Lower lobe of right lung (tissue), 2 donors: Measurements from ENCODE around the gene ARHGEF28. TPM values are rescaled to one million over a fixed set of nuclear protein-coding genes. Genes with fewer than 3 reads are reported as not detected.
A peak's percentile ranks its signal among the peaks of the same experiment; 100 is the strongest.

Experiments used
- ATAC-seq, 2 donors: fragments of 200-7000 bp; cut with Tn5 transposase; one replicate each; pipeline ENCODE4 v1.9.1; 2020 to 2022; ENCODE audit warnings: mild to moderate bottlenecking in 2 of 2, moderate library complexity in 2 of 2
- DNase-seq: peaks from one replicate; pipeline ENCODE4 v3.0.0-alpha.2; 2020
- H3K27ac ChIP-seq: fragments of 200-600 bp; one replicate; pipeline ENCODE4 v1.8.0; 2022
- H3K27me3 ChIP-seq: fragments of 200-600 bp; one replicate; pipeline ENCODE4 v1.8.0; 2022; ENCODE audit warnings: low read depth
- H3K36me3 ChIP-seq: fragments of 200-600 bp; one replicate; pipeline ENCODE4 v1.8.0; 2022; ENCODE audit warnings: mild to moderate bottlenecking
- H3K4me1 ChIP-seq: fragments of 200-600 bp; one replicate; pipeline ENCODE4 v1.8.0; 2022
- H3K4me3 ChIP-seq: fragments of 200-600 bp; one replicate; pipeline ENCODE4 v1.8.0; 2022; ENCODE audit warnings: mild to moderate bottlenecking
- H3K9me3 ChIP-seq: fragments of 200-600 bp; one replicate; pipeline ENCODE4 v1.8.0; 2022
- intact Hi-C: fragments of 100-400 bp; cut with DNase I; formaldehyde crosslinking; loops from one replicate; pipeline ENCODE4 v1.11.0; 2022
- total RNA-seq: library from RNA; stranded (reverse); fragmentation: NEBNext Ultra II Directional; extraction: Animal tissue kit (Norgen Biotek cat#: 25700); gene quantifications from one replicate; pipeline ENCODE4 v1.2.1, GENCODE V29; 2021
- TF ChIP-seq, protein P1 (sequence below): fragments of 200-600 bp; IDR thresholded peaks from one replicate; pipeline ENCODE4 v1.8.0; 2022; ENCODE audit warnings: antibody characterized with exemption, mild to moderate bottlenecking
- donor health status: DM: no; HTN: yes; CAD: no; lungs with severe emphysema.

Gene ARHGEF28
- total RNA-seq, 1 donor from 2014 or later, result 30.4 TPM

DNA sequence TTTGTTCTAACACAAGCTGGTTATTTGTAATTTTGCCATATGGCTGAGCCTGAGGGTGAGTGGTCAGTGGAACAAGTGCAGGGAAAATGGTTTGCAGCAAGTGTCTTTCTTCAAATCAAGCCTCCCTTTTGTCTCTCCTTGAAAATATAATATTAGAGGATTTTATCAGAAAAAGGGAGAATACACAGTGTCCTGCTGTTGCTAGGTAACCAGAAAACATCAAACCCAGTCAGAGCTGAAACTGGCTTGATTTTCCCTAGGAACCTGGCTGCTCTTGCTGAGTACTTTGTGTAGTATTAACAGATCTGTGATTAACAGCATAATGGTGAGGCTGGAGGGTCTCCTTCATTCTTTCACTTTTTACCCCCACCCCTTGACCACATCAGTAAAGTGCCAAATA, 314.0 kb downstream of the ARHGEF28 start:
- ATAC-seq (no peak), DNase-seq (no peak)
- H3K9me3 ChIP-seq, result peaks cover 7% of the 10 kb centered on the region
- H3K36me3 ChIP-seq, result no peaks in the 10 kb centered on the region
- no peaks in the 10 kb centered on the region for H3K27me3 ChIP-seq
- no peak overlapping the region for H3K27ac ChIP-seq
- H3K4me1 ChIP-seq, result no peaks in the 10 kb centered on the region
- intact Hi-C loops, result no loop called here
- H3K4me3 ChIP-seq, result no peak overlapping the region
- TF ChIP-seq, protein P1, sequence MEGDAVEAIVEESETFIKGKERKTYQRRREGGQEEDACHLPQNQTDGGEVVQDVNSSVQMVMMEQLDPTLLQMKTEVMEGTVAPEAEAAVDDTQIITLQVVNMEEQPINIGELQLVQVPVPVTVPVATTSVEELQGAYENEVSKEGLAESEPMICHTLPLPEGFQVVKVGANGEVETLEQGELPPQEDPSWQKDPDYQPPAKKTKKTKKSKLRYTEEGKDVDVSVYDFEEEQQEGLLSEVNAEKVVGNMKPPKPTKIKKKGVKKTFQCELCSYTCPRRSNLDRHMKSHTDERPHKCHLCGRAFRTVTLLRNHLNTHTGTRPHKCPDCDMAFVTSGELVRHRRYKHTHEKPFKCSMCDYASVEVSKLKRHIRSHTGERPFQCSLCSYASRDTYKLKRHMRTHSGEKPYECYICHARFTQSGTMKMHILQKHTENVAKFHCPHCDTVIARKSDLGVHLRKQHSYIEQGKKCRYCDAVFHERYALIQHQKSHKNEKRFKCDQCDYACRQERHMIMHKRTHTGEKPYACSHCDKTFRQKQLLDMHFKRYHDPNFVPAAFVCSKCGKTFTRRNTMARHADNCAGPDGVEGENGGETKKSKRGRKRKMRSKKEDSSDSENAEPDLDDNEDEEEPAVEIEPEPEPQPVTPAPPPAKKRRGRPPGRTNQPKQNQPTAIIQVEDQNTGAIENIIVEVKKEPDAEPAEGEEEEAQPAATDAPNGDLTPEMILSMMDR, result no peak

DNA sequence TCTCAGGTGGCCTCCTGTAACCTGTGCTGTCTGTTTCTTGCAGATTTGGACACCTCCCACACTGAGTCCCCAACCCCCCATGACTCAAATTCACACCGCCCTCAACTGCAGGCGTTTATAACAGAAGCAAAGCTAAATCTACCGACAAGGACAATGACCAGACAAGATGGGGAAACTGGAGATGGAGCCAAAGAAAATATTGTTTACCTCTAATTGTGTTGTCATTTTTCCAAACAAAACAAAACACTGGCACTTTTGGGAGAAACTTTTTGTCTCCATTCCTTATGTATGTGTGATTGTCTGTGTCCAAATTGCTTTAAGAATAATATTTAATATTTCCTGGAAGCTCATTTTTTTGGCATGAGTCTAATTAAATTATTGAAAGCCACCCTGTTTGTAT, 314.8 kb downstream of the ARHGEF28 start:
- DNase-seq, result no peak
- H3K4me3 ChIP-seq, result no peak overlapping the region
- peaks cover 7% of the 10 kb centered on the region for H3K9me3 ChIP-seq
- TF ChIP-seq, protein P1, result no peak
- intact Hi-C loops, result no loop called here
- ATAC-seq, result no peak
- no peaks in the 10 kb centered on the region for H3K27me3 ChIP-seq
- no peaks in the 10 kb centered on the region for H3K36me3 ChIP-seq
- H3K4me1 ChIP-seq, result no peaks in the 10 kb centered on the region
- H3K27ac ChIP-seq, result no peak overlapping the region

DNA sequence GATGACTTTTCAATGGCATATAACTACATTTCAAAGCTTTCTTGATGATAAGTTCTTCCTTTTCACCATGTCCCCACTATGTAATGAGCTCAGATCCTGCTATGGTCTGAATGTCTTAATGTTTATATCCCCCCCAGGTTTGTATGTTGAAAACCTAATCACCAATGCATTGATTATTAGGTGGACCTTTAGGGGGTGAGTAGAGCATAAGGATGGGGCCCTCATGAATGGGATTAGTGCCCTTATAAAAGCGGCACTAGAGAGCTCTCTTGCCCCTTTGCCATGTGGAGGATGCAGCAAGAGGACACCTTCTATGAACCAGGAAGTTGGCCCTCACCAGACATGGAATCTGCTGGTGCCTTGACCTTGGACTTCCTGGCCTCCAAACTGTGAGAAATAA, 316.8 kb downstream of the ARHGEF28 start:
- TF ChIP-seq, protein P1, result no peak
- Histone ChIP-seq H3K9me3 (peaks cover 7% of the 10 kb centered on the region), H3K4me3 (no peak overlapping the region), H3K27me3 (no peaks in the 10 kb centered on the region), H3K36me3 (no peaks in the 10 kb centered on the region), H3K27ac (no peak overlapping the region), H3K4me1 (no peaks in the 10 kb centered on the region)
- DNase-seq (no peak), ATAC-seq (no peak)
- intact Hi-C loops, result no loop called here

DNA sequence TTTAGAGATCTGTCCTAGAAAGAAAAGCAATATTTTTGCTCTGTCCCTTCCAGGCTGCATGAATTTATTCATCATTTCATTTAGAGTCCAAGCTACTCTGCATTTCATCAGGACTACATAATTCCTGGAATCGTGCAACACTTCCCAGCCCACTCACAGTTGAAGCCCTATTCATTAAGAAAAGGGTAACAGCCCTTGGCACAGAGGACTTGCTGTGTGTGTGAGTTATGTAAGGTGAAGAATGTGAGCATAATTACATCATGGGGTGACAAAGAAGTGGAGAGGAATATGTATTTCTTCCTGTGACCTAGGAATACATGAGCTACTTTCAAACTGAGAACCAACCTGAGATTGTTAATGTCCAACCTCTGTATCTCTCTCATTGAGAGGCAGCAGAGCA, 317.4 kb downstream of the ARHGEF28 start:
- ATAC-seq, result no peak
- intact Hi-C loops, result no loop called here

DNA sequence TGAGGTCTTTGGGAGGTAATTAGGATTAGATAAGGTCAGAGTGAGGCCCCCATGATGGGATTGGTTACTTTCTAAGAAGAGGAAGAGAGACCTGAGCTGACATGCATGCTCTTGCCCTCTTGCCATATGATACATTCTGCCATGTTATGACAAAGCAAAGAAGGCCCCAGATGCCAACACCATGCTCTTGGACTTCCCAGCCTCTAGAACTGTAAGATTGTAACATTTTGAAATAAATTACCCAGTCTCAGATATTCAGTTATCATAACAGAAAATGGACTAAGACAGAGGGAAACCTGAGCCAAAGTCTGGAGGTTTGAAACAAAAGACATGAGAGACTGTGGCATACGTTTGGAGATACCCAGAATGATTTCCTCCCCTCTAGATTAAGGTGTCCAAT, 318.6 kb downstream of the ARHGEF28 start:
- ATAC-seq, result no peak
- no peak for DNase-seq
- Histone ChIP-seq H3K36me3 (no peaks in the 10 kb centered on the region), H3K27me3 (no peaks in the 10 kb centered on the region), H3K4me1 (no peaks in the 10 kb centered on the region), H3K27ac (no peak overlapping the region), H3K9me3 (peaks cover 7% of the 10 kb centered on the region), H3K4me3 (no peak overlapping the region)
- TF ChIP-seq, protein P1, result no peak
- intact Hi-C loops, result no loop called here

More for the DNA sequence above, 317.4 kb downstream of the ARHGEF28 start:
- no peak for DNase-seq
- TF ChIP-seq, protein P1, result no peak
- Histone ChIP-seq H3K27ac (no peak overlapping the region), H3K9me3 (peaks cover 7% of the 10 kb centered on the region), H3K36me3 (no peaks in the 10 kb centered on the region), H3K4me3 (no peak overlapping the region), H3K27me3 (no peaks in the 10 kb centered on the region), H3K4me1 (no peaks in the 10 kb centered on the region)

DNA sequence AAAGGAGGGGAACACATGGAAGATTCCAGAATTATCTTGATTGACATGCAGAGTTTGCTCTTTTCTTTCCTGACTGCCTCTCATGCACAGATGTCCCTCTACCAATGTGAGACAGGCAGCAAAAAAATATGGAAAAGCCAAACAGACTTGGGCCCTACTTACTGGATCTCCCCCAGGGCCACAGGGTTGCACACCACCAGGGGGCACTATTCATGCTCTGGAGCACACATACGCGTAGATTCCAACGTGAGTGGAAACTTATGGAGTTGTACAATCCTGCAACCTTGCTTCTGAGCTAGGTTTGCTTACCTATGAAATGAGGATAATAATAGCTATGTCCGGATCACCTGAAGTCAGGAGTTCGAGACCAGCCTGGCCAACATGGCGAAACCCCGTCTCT, 319.5 kb downstream of the ARHGEF28 start:
- H3K4me1 ChIP-seq, result no peaks in the 10 kb centered on the region
- TF ChIP-seq, protein P1, result peak; percentile 25
- intact Hi-C loops, result no loop called here
- no peak for ATAC-seq
- no peaks in the 10 kb centered on the region for H3K27me3 ChIP-seq
- peaks cover 7% of the 10 kb centered on the region for H3K9me3 ChIP-seq
- H3K36me3 ChIP-seq, result no peaks in the 10 kb centered on the region
- no peak overlapping the region for H3K4me3 ChIP-seq
- no peak for DNase-seq
- no peak overlapping the region for H3K27ac ChIP-seq
